IMR-90 (cell line): ENCODE measurements around the gene ERMAP. TPM values are rescaled to one million over a fixed set of nuclear protein-coding genes. Genes with fewer than 3 reads are reported as not detected.

Experiments used
- ATAC-seq: fragments of 200-7000 bp; cut with Tn5 transposase; 2 replicates; pipeline ENCODE4 v1.9.1; 2020; ENCODE audit warnings: low read depth, mild to moderate bottlenecking, moderate library complexity
- BruUV-seq: library from RNA; stranded (reverse); fragments of 400-500 nt; replicated peaks from 2 replicates; lab custom pipeline; 2021; lab: Mats Ljungman, UMichigan
- CTCF ChIA-PET: fragments of 300-600 bp; formaldehyde crosslinking; extraction: SDS; loops from one replicate; lab custom pipeline; 2021; ENCODE audit warnings: antibody characterized with exemption; lab: Yijun Ruan, JAX
- POLR2A ChIA-PET: fragments of 300-600 bp; sonication (Branson Sonifier 250); formaldehyde crosslinking; loops from one replicate; lab custom pipeline; 2022; ENCODE audit warnings: antibody characterized with exemption; ENCODE audit not compliant: unreplicated experiment; lab: Charles Lee
- DNase-seq: peaks from one replicate; pipeline ENCODE4 v3.0.0; 2013
- H2AFZ ChIP-seq: replicated peaks from 2 replicates; pipeline ENCODE3; 2013; ENCODE audit warnings: low read length, mild to moderate bottlenecking; ENCODE audit not compliant: poor library complexity
- H2AK5ac ChIP-seq: 2 replicates; pipeline ENCODE4 v1.6.1; 2013; ENCODE audit warnings: low read depth, low read length, inconsistent platforms
- H2AK9ac ChIP-seq: replicated peaks from 2 replicates; pipeline ENCODE3; 2013; ENCODE audit warnings: mild to moderate bottlenecking, low read depth, low read length, moderate library complexity; ENCODE audit not compliant: poor library complexity
- H2BK120ac ChIP-seq: 2 replicates; pipeline ENCODE4 v1.6.1; 2013; ENCODE audit warnings: low read depth, low read length, inconsistent platforms
- H2BK15ac ChIP-seq: 3 replicates; pipeline ENCODE4 v1.6.1; 2013; ENCODE audit warnings: low read depth, low read length, inconsistent platforms
- H2BK20ac ChIP-seq: 2 replicates; pipeline ENCODE4 v1.6.1; 2013; ENCODE audit warnings: low read depth, mild to moderate bottlenecking, inconsistent platforms, low read length, moderate library complexity
- H2BK5ac ChIP-seq: 2 replicates; pipeline ENCODE4 v1.6.1; 2013; ENCODE audit warnings: mild to moderate bottlenecking, low read depth, low read length, inconsistent platforms; ENCODE audit not compliant: poor library complexity, severe bottlenecking
- H3K14ac ChIP-seq: replicated peaks from 2 replicates; pipeline ENCODE4 v1.6.1; 2013; ENCODE audit warnings: low read depth, low read length, inconsistent platforms
- H3K18ac ChIP-seq: 2 replicates; pipeline ENCODE4 v1.6.1; 2013; ENCODE audit warnings: low read depth, low read length, control low read depth
- H3K23ac ChIP-seq: 2 replicates; pipeline ENCODE4 v1.6.1; 2013; ENCODE audit warnings: low read depth, low read length, inconsistent platforms
- H3K27ac ChIP-seq: 2 replicates; pipeline ENCODE4 v1.5.1; 2013; ENCODE audit warnings: mild to moderate bottlenecking, control low read depth, low read length; ENCODE audit not compliant: insufficient read depth
- H3K27me3 ChIP-seq: 2 replicates; pipeline ENCODE4 v1.6.1; 2013; ENCODE audit warnings: low read length; ENCODE audit not compliant: control insufficient read depth, insufficient read depth
- H3K36me3 ChIP-seq: 2 replicates; pipeline ENCODE4 v1.6.1; 2013; ENCODE audit warnings: low read length, mixed read lengths; ENCODE audit not compliant: control insufficient read depth, insufficient read depth
- H3K4ac ChIP-seq: 2 replicates; pipeline ENCODE4 v1.6.1; 2013; ENCODE audit warnings: low read depth, low read length, inconsistent platforms
- H3K4me1 ChIP-seq: 2 replicates; pipeline ENCODE4 v1.6.1; 2013; ENCODE audit warnings: low read length, mixed read lengths; ENCODE audit not compliant: control insufficient read depth, insufficient read depth
- H3K4me2 ChIP-seq: 2 replicates; pipeline ENCODE4 v1.6.1; 2013; ENCODE audit warnings: low read depth, mild to moderate bottlenecking, control low read depth, low read length, moderate library complexity
- H3K4me3 ChIP-seq: 2 replicates; pipeline ENCODE4 v1.5.1; 2013; ENCODE audit warnings: low read depth, mild to moderate bottlenecking, control low read depth, low read length, moderate library complexity; ENCODE audit not compliant: insufficient read depth
- H3K56ac ChIP-seq: 2 replicates; pipeline ENCODE4 v1.6.1; 2013; ENCODE audit warnings: low read length, inconsistent platforms; ENCODE audit not compliant: insufficient read depth; ENCODE audit errors: extremely low read depth
- H3K79me1 ChIP-seq, 2 experiments: 2 replicates each; pipeline ENCODE4 v1.6.1; 2013; ENCODE audit warnings: low read length in 2 of 2, inconsistent platforms in 1 of 2, low read depth in 1 of 2
- H3K9ac ChIP-seq: 2 replicates; pipeline ENCODE4 v1.6.1; 2013; ENCODE audit warnings: low read depth, low read length, control low read depth
- H3K9me1 ChIP-seq: 2 replicates; pipeline ENCODE4 v1.6.1; 2013; ENCODE audit warnings: low read length, inconsistent platforms; ENCODE audit not compliant: insufficient read depth
- H3K9me3 ChIP-seq: 2 replicates; pipeline ENCODE4 v1.6.1; 2013; ENCODE audit warnings: low read length; ENCODE audit not compliant: control insufficient read depth, insufficient read depth
- H4K20me1 ChIP-seq: 2 replicates; pipeline ENCODE4 v1.6.1; 2013; ENCODE audit warnings: low read length, inconsistent platforms; ENCODE audit not compliant: insufficient read depth
- H4K5ac ChIP-seq: 2 replicates; pipeline ENCODE4 v1.6.1; 2013; ENCODE audit warnings: mild to moderate bottlenecking, low read depth, low read length, control low read depth
- H4K8ac ChIP-seq, 2 experiments: 2 replicates each; pipeline ENCODE4 v1.6.1; 2013; ENCODE audit warnings: low read depth in 2 of 2, low read length in 2 of 2, control low read depth in 1 of 2, inconsistent platforms in 1 of 2
- H4K91ac ChIP-seq: 2 replicates; pipeline ENCODE4 v1.6.1; 2013; ENCODE audit warnings: low read depth, low read length, inconsistent platforms; ENCODE audit not compliant: insufficient read depth
- CEBPB ChIP-seq: IDR thresholded peaks from 2 replicates; pipeline ENCODE4 v1.6.1; 2012; ENCODE audit warnings: low read depth, low read length, improper control_type of control experiment
- MXI1 ChIP-seq: IDR thresholded peaks from 2 replicates; pipeline ENCODE4 v1.6.1; 2012; ENCODE audit warnings: low read depth, mild to moderate bottlenecking, low read length, moderate library complexity, borderline replicate concordance
- NFE2L2 ChIP-seq: fragments of 150-350 bp; IDR thresholded peaks from 2 replicates; pipeline ENCODE4 v1.6.1; 2016; ENCODE audit warnings: low read depth, mild to moderate bottlenecking, low read length
- POLR2A ChIP-seq: IDR thresholded peaks from 2 replicates; pipeline ENCODE4 v1.6.1; 2012; ENCODE audit warnings: mild to moderate bottlenecking, low read depth, low read length
- RCOR1 ChIP-seq: IDR thresholded peaks from 2 replicates; pipeline ENCODE4 v1.6.1; 2012; ENCODE audit warnings: mild to moderate bottlenecking, low read length, improper control_type of control experiment; ENCODE audit not compliant: insufficient replicate concordance
- RFX5 ChIP-seq: IDR thresholded peaks from 2 replicates; pipeline ENCODE4 v1.8.0; 2012; ENCODE audit warnings: low read depth, mild to moderate bottlenecking, low read length, moderate library complexity
- SMC3 ChIP-seq: fragments of 150-350 bp; IDR thresholded peaks from 2 replicates; pipeline ENCODE4 v1.6.1; 2016; ENCODE audit warnings: low read depth, mild to moderate bottlenecking, antibody characterized with exemption, low read length, moderate library complexity
- WGBS, 2 experiments: methylation state at CpG; one replicate each; pipeline versions ENCODE4 v1.1.5 to v1.1.7; 2013; ENCODE audit warnings: missing lambda C conversion rate in 2 of 2; ENCODE audit not compliant: insufficient read length in 1 of 2; ENCODE audit errors: extremely low coverage in 2 of 2; 5-methylcytosine and 5-hydroxymethylcytosine counted together
- dilution Hi-C: fragments of 300-500 bp; cut with HindIII; formaldehyde crosslinking; loops from one replicate; pipeline ENCODE4 v1.14.3; 2018; ENCODE audit warnings: low sequenced_read_pairs; ENCODE audit not compliant: unreplicated experiment
- in situ Hi-C: fragments of 300-500 bp; cut with MboI; formaldehyde crosslinking; loops from 3 replicates; pipeline ENCODE4 v1.14.3; 2019; ENCODE audit warnings: low sequenced_read_pairs, inconsistent platforms, mixed read lengths
- intact Hi-C: fragments of 100-400 bp; cut with micrococcal nuclease; formaldehyde crosslinking; loops from 2 replicates; pipeline ENCODE4 v1.10.0; 2022
- polyA plus RNA-seq, 3 experiments: library from polyadenylated mRNA; depleted of rRNA; stranded (reverse); fragments of >200 nt; gene quantifications; 2 replicates each; pipeline ENCODE4 v1.2.3, GENCODE V29; 2012; ENCODE audit warnings: low replicate concordance in 1 of 3
- total RNA-seq: library from RNA; depleted of rRNA; stranded (reverse); fragments of >200 nt; gene quantifications from 2 replicates; pipeline ENCODE4 v1.2.3, GENCODE V29; 2012; rRNA removed
- TF ChIP-seq, protein P1 (sequence below): conservative IDR thresholded peaks from 2 replicates; pipeline ENCODE4 v1.5.1; 2012; ENCODE audit warnings: mild to moderate bottlenecking, low read depth, low read length, improper control_type of control experiment

ERMAP gene
- total and polyA plus RNA-seq, 2 of the 4 experiments (the other 2 are of a cell fraction), result 5.0 to 7.2 TPM

GRCh38 chr1:42891465-42892138 lies 74.7 kb downstream of the ERMAP start:
- in situ Hi-C loops, result no loop called here
- no peaks in the 10 kb centered on the region for H3K9me3 ChIP-seq
- H3K4me3 ChIP-seq, result no peak overlapping the region
- H3K36me3 ChIP-seq, result no peaks in the 10 kb centered on the region
- POLR2A ChIA-PET, result no interaction called here
- TF ChIP-seq RFX5 (no peak), NFE2L2 (no peak), RCOR1 (no peak), SMC3 (no peak), MXI1 (no peak), CEBPB (no peak), POLR2A (no peak)
- TF ChIP-seq, protein P1, sequence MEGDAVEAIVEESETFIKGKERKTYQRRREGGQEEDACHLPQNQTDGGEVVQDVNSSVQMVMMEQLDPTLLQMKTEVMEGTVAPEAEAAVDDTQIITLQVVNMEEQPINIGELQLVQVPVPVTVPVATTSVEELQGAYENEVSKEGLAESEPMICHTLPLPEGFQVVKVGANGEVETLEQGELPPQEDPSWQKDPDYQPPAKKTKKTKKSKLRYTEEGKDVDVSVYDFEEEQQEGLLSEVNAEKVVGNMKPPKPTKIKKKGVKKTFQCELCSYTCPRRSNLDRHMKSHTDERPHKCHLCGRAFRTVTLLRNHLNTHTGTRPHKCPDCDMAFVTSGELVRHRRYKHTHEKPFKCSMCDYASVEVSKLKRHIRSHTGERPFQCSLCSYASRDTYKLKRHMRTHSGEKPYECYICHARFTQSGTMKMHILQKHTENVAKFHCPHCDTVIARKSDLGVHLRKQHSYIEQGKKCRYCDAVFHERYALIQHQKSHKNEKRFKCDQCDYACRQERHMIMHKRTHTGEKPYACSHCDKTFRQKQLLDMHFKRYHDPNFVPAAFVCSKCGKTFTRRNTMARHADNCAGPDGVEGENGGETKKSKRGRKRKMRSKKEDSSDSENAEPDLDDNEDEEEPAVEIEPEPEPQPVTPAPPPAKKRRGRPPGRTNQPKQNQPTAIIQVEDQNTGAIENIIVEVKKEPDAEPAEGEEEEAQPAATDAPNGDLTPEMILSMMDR, result no peak
- H3K14ac ChIP-seq, result no peak overlapping the region
- intact Hi-C loops, result no loop called here
- H3K79me1 ChIP-seq, result no peaks in the 10 kb centered on the region
- H2AFZ ChIP-seq, result no peak overlapping the region
- dilution Hi-C loops, result no loop called here
- ATAC-seq, result no peak
- no peak overlapping the region for H3K9ac ChIP-seq
- H2BK15ac ChIP-seq, result no peak overlapping the region
- H3K27me3 ChIP-seq, result peaks cover 12% of the 10 kb centered on the region
- H3K18ac ChIP-seq, result no peak overlapping the region
- H3K9me1 ChIP-seq, result no peaks in the 10 kb centered on the region
- no peak overlapping the region for H3K4me2 ChIP-seq
- H2AK9ac ChIP-seq, result no peak overlapping the region
- H4K91ac ChIP-seq, result no peak overlapping the region
- no TSS peak for BruUV-seq
- no peak overlapping the region for H2AK5ac ChIP-seq
- no peak overlapping the region for H3K23ac ChIP-seq
- no peaks in the 10 kb centered on the region; the same call in 1 of the 2 replicates for H4K20me1 ChIP-seq
- H2BK120ac ChIP-seq, result no peak overlapping the region
- WGBS, 2 experiments, result 49% methylated on average over 4 of the region's 5 CpGs; no CpG with 5 or more reads in 1 of the 2 experiments
- H3K56ac ChIP-seq, result no peak overlapping the region
- no peak overlapping the region for H3K4ac ChIP-seq
- H2BK20ac ChIP-seq, result no peak overlapping the region
- no peak overlapping the region for H2BK5ac ChIP-seq
- no peak overlapping the region for H3K27ac ChIP-seq
- no peak overlapping the region for H4K8ac ChIP-seq
- no peaks in the 10 kb centered on the region for H3K4me1 ChIP-seq
- DNase-seq, result no peak
- no peak overlapping the region for H4K5ac ChIP-seq
- CTCF ChIA-PET, result interaction anchor here (1.4 kb wide), 1 partner anchor 182 kb away, joined by 3 read pairs; no protein-coding TSS in a partner anchor

Other genes with a start within 250 kb of the ERMAP start
- gene PPIH, start 158.7 kb upstream of the ERMAP start, total RNA-seq, result 22.4 and 36.1 TPM in 2 replicates
- gene PPIH, start 158.7 kb upstream of the ERMAP start, polyA plus RNA-seq (2012; rRNA removed), result 47.1 and 52.1 TPM in 2 replicates
- gene YBX1, start 134.7 kb upstream of the ERMAP start, total RNA-seq, result 843 and 1,307 TPM in 2 replicates
- gene YBX1, start 134.7 kb upstream of the ERMAP start, polyA plus RNA-seq (2012; rRNA removed), result 605 and 617 TPM in 2 replicates
- gene CLDN19, start 76.9 kb upstream of the ERMAP start, total RNA-seq, result not detected in 2 replicates
- gene CLDN19, start 76.9 kb upstream of the ERMAP start, polyA plus RNA-seq (2012; rRNA removed), result not detected in 2 replicates
- gene P3H1, start 50.1 kb upstream of the ERMAP start, total RNA-seq, result 85.3 and 108 TPM in 2 replicates
- 210 and 236 TPM in 2 replicates for gene P3H1, start 50.1 kb upstream of the ERMAP start, polyA plus RNA-seq (2012; rRNA removed)
- 2.0 and 3.9 TPM in 2 replicates for gene C1orf50, start 49.9 kb upstream of the ERMAP start, total RNA-seq
- 4.7 and 6.0 TPM in 2 replicates for gene C1orf50, start 49.9 kb upstream of the ERMAP start, polyA plus RNA-seq (2012; rRNA removed)
- not detected in 2 replicates for gene TMEM269, start 32.1 kb upstream of the ERMAP start, total RNA-seq
- gene TMEM269, start 32.1 kb upstream of the ERMAP start, polyA plus RNA-seq (2012; rRNA removed), result 0.14 TPM in 1 of 2 replicates, not detected in the other
- gene SVBP, start 275 bp downstream of the ERMAP start, total RNA-seq, result 9.7 and 12.2 TPM in 2 replicates
- 10.5 and 11.5 TPM in 2 replicates for gene SVBP, start 275 bp downstream of the ERMAP start, polyA plus RNA-seq (2012; rRNA removed)
- 13.6 and 15.3 TPM in 2 replicates for gene ZNF691, start 29.5 kb downstream of the ERMAP start, total RNA-seq
- 6.2 and 6.8 TPM in 2 replicates for gene ZNF691, start 29.5 kb downstream of the ERMAP start, polyA plus RNA-seq (2012; rRNA removed)
- gene SLC2A1, start 141.7 kb downstream of the ERMAP start, total RNA-seq, result 203 and 395 TPM in 2 replicates
- gene SLC2A1, start 141.7 kb downstream of the ERMAP start, polyA plus RNA-seq (2012; rRNA removed), result 200 and 208 TPM in 2 replicates